Calu3 (cell line): Measurements from ENCODE around the gene GIGYF2. TPM values are rescaled to one million over a fixed set of nuclear protein-coding genes. Genes with fewer than 3 reads are reported as not detected.
A peak's percentile ranks its signal among the peaks of the same experiment; 100 is the strongest.

ENCODE experiments used
- BruUV-seq: library from RNA; stranded (reverse); fragments of 400-500 nt; replicated peaks from 2 replicates; lab custom pipeline; 2021; lab: Mats Ljungman, UMichigan
- CTCF ChIA-PET: fragments of 300-600 bp; sonication (Branson Sonifier 250); formaldehyde crosslinking; loops from one replicate; lab custom pipeline; 2022; ENCODE audit warnings: antibody characterized with exemption; lab: Charles Lee
- DNase-seq: peaks from one replicate; pipeline ENCODE4 v3.0.0; 2022
- H3K27ac Mint-ChIP-seq: one replicate; pipeline ENCODE4 v1.8.0; 2022; ENCODE audit warnings: mixed read lengths; ENCODE audit not compliant: unreplicated experiment
- H3K27me3 Mint-ChIP-seq: one replicate; pipeline ENCODE4 v1.8.0; 2022; ENCODE audit warnings: mixed read lengths; ENCODE audit not compliant: unreplicated experiment
- H3K36me3 Mint-ChIP-seq: one replicate; pipeline ENCODE4 v1.8.0; 2022; ENCODE audit warnings: mild to moderate bottlenecking, moderate library complexity, mixed read lengths; ENCODE audit not compliant: insufficient read depth, unreplicated experiment
- H3K4me1 Mint-ChIP-seq: one replicate; pipeline ENCODE4 v1.8.0; 2022; ENCODE audit warnings: mild to moderate bottlenecking, low read depth, mixed read lengths; ENCODE audit not compliant: unreplicated experiment
- H3K4me3 Mint-ChIP-seq: one replicate; pipeline ENCODE4 v1.8.0; 2022; ENCODE audit warnings: mild to moderate bottlenecking, low read depth, moderate library complexity, mixed read lengths; ENCODE audit not compliant: unreplicated experiment
- H3K9me3 Mint-ChIP-seq: one replicate; pipeline ENCODE4 v1.8.0; 2022; ENCODE audit warnings: low read depth, mixed read lengths; ENCODE audit not compliant: unreplicated experiment
- CTCF ChIP-seq: fragments of 200-600 bp; IDR thresholded peaks from one replicate; pipeline ENCODE4 v1.8.0; 2022; ENCODE audit warnings: antibody characterized with exemption; ENCODE audit not compliant: unreplicated experiment
- intact Hi-C: fragments of 100-400 bp; cut with micrococcal nuclease; formaldehyde crosslinking; loops from one replicate; pipeline ENCODE4 v1.10.0; 2022; ENCODE audit not compliant: unreplicated experiment
- total RNA-seq: library from RNA; stranded (reverse); gene quantifications from 2 replicates; pipeline ENCODE4 v1.2.3, GENCODE V29; 2022

Gene GIGYF2
- total RNA-seq, 1 experiment from 2014 or later = 72.2 TPM

DNA sequence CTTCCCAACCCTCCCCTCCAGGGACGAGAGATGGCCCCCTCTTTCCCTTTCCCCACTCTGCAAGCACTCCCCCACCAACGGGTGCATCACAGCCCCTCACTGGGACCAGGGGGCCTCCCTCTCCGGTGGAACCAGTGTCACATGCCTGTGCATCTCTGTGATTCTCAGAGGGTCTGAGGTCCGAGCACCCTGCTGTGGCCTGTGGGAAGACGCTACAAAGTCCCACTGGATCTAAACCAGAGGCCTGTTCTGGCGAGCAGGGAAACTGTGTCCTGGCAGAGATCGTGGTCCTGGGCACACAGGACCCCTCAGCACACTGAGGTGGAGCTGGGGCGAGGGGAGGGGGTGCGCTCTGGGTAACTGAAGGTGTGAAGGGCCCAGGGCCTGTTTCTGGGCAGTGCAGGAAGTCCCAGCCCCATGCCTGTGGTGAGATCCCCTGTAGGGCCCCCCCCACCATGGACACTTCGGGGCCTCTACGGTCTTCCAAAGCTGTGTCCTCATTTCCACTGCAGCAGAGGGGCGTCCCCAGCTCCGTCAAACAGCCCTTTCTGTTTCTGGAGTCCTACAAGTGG is 180.9 kb downstream of the GIGYF2 start:
- CTCF ChIA-PET = no interaction called here
- H3K4me3 Mint-ChIP-seq = peak overlapping the region; percentile 67
- H3K27me3 Mint-ChIP-seq = no peaks in the 10 kb centered on the region
- H3K9me3 Mint-ChIP-seq = no peaks in the 10 kb centered on the region
- no peak for DNase-seq
- peaks cover 30% of the 10 kb centered on the region for H3K36me3 Mint-ChIP-seq
- TF ChIP-seq CTCF = no peak
- BruUV-seq = TSS peak; percentile 62
- H3K4me1 Mint-ChIP-seq = peaks cover 18% of the 10 kb centered on the region
- no peak overlapping the region for H3K27ac Mint-ChIP-seq
- intact Hi-C loops = no loop called here

DNA sequence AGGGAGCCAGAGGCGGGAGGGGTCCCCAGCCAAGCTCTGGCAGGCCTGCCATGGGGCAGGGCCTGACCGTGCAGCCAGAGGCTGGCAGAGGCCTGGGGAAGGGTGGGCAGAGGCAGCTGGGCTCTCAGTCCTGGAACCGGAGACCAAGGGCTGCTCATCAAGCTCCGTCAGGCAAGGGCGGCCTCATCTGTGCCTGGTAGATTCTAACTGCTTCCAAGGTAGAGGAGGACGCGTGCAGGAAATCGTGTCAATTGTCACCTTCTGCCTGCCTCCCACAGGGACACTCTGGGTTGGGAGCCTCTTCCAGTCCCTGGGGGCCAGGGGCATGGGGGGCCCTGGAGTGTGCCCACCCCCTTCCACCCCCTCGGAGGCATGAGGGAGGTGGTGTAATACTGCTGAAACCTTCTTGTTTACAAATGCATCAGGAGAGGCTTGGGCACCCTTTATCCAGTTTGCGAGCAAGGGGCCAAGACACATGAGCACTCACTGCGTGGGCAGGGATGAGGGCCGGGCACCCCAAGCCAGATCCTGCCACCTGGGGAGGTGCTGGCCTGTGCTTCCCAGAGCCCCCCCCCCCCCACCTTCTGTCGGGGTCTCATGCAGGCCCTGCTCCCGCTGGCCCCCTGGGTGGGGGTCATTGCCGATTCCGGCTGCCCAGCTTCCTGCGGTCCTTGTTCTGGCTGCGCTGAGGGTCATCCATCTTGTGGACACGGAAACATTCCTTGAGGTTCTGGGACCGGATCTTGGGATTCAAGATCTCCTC is 181.9 kb downstream of the GIGYF2 start:
- Mint-ChIP-seq H3K4me3 (no peak overlapping the region), H3K27ac (no peak overlapping the region), H3K9me3 (no peaks in the 10 kb centered on the region), H3K27me3 (no peaks in the 10 kb centered on the region), H3K4me1 (peaks cover 15% of the 10 kb centered on the region), H3K36me3 (peaks cover 30% of the 10 kb centered on the region)
- no peak for DNase-seq
- intact Hi-C loops = no loop called here
- no TSS peak for BruUV-seq
- TF ChIP-seq CTCF = no peak
- CTCF ChIA-PET = no interaction called here

DNA sequence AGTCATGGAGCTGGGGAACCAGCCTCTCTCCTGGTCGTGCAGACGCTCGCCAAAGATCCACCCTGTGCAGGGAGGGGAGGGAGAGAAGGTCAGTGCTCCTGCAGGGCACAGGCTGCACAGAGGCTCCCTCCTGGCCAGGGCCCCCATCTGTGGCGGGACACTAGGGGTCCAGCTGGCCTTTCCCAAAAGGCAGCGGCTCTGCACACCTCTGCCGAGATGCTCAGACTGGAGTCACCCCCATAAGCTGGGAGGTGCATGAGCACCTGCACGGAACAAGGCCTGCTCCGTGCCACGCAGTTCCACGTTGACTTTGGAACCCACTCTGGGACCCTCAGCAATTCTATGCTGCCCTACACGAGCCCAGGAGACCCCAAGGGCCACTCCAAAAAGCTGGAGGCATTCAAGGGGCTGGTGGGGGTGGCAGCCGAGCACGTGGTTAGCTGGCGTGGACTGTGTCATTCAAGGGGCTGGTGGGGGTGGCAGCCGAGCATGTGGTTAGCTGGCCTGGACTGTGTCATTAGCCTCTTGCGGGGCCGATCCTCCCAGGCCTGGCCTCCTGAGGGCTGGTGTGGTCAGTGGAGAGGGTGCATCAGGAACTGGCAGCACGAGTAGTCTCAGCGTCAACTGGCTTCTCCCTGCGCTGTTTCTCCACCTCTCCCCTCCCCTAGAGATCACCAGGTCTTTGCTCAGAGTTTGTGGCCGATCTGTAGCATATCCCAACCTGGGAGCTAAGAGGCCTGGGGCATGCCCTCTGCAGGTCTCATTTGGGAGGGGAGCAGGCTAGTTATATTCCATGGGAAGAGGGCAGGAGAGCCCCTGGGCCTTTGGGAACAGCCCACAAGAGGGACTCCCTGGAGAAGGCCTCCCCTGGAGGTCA is 182.7 kb downstream of the GIGYF2 start:
- no TSS peak for BruUV-seq
- intact Hi-C loops = no loop called here
- CTCF ChIA-PET = no interaction called here
- Mint-ChIP-seq H3K27me3 (no peaks in the 10 kb centered on the region), H3K4me1 (peaks cover 6% of the 10 kb centered on the region), H3K36me3 (peaks cover 30% of the 10 kb centered on the region), H3K4me3 (no peak overlapping the region), H3K27ac (no peak overlapping the region), H3K9me3 (no peaks in the 10 kb centered on the region)
- TF ChIP-seq CTCF = no peak
- DNase-seq = no peak

DNA sequence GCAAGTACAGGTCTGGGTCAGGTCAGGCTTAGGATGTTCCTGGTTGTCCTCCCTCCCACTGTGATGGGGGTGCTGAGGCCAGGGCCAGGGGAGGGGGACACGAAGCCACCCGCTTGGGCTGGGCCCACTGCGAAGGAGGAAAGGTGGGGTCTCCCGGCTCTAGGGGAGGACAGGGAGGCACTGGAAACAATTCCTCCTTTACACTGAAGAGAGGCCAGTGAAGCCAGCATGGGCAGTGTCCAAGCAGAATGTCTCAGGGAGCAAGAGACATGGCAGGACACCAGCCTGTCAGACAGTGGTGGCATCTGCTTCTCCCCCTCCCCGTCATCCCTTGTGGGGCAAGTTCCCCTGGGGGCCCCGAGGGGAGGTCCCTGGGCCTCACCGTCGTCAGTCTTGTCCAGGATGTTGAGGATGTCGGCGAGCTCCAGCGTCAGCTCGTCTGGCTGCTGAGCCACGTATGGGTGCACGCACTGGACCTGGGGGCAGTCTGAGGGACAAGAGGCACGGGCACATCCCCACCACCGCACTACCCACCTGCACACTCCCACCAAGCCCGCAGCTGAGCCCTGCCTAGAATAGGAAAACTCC is 183.7 kb downstream of the GIGYF2 start:
- CTCF ChIA-PET = interaction anchor here (0.6 kb wide), 1 partner anchor 1589 kb away, joined by 3 read pairs; no protein-coding TSS in a partner anchor
- Mint-ChIP-seq H3K4me3 (no peak overlapping the region), H3K27ac (no peak overlapping the region), H3K4me1 (peaks cover 9% of the 10 kb centered on the region), H3K36me3 (peaks cover 28% of the 10 kb centered on the region), H3K9me3 (no peaks in the 10 kb centered on the region), H3K27me3 (no peaks in the 10 kb centered on the region)
- intact Hi-C loops = no loop called here
- BruUV-seq = no TSS peak
- no peak for DNase-seq
- TF ChIP-seq CTCF = no peak
